HepG2 (cell line): ENCODE results near the gene GPATCH8. TPM values are rescaled to one million over a fixed set of nuclear protein-coding genes. Genes with fewer than 3 reads are reported as not detected.

Experiments
- CBFB ChIP-seq: sonication (generic); formaldehyde crosslinking; IDR thresholded peaks from 2 replicates; pipeline ENCODE4 v1.4.0; 2020; ENCODE audit warnings: missing genetic modification reagents
- ELF1 ChIP-seq: sonication (generic); formaldehyde crosslinking; IDR thresholded peaks from 2 replicates; pipeline ENCODE4 v1.4.0; 2020; ENCODE audit warnings: missing genetic modification reagents
- ELF3 ChIP-seq: IDR thresholded peaks from 2 replicates; pipeline ENCODE4 v1.6.1; 2016; ENCODE audit warnings: missing genetic modification reagents, missing compliant biosample characterization
- FOXM1 ChIP-seq: sonication (generic); formaldehyde crosslinking; IDR thresholded peaks from 2 replicates; pipeline ENCODE4 v1.5.0; 2020; ENCODE audit warnings: missing genetic modification reagents
- GATAD1 ChIP-seq: IDR thresholded peaks from 2 replicates; pipeline ENCODE4 v1.6.1; 2016; ENCODE audit warnings: missing genetic modification reagents, missing compliant biosample characterization
- HDAC1 ChIP-seq: sonication (generic); formaldehyde crosslinking; IDR thresholded peaks from 2 replicates; pipeline ENCODE4 v1.5.1; 2020; ENCODE audit warnings: mild to moderate bottlenecking, missing genetic modification reagents
- KDM2A ChIP-seq: sonication (generic); formaldehyde crosslinking; IDR thresholded peaks from 2 replicates; pipeline ENCODE4 v1.4.0; 2020; ENCODE audit warnings: low read depth, missing genetic modification reagents, borderline replicate concordance
- POLR2AphosphoS2 ChIP-seq: IDR thresholded peaks from 2 replicates; pipeline ENCODE4 v1.6.1; 2011; ENCODE audit warnings: low read depth, low read length, improper control_type of control experiment
- SNAI1 ChIP-seq: sonication (generic); formaldehyde crosslinking; IDR thresholded peaks from 2 replicates; pipeline ENCODE4 v1.5.0; 2020; ENCODE audit warnings: mild to moderate bottlenecking, missing genetic modification reagents, borderline replicate concordance
- TBX2 ChIP-seq: sonication (generic); formaldehyde crosslinking; IDR thresholded peaks from 2 replicates; pipeline ENCODE4 v1.5.0; 2020; ENCODE audit warnings: missing genetic modification reagents, mild to moderate bottlenecking, borderline replicate concordance
- YEATS4 ChIP-seq: sonication (generic); formaldehyde crosslinking; IDR thresholded peaks from 2 replicates; pipeline ENCODE4 v1.4.0; 2020; ENCODE audit warnings: missing genetic modification reagents, borderline replicate concordance
- ZBTB7B ChIP-seq: sonication (generic); formaldehyde crosslinking; IDR thresholded peaks from 2 replicates; pipeline ENCODE4 v1.4.0; 2020; ENCODE audit warnings: missing genetic modification reagents
- ZMAT3 ChIP-seq: sonication (generic); formaldehyde crosslinking; conservative IDR thresholded peaks from 2 replicates; pipeline ENCODE4 v1.7.0; 2021; ENCODE audit warnings: missing genetic modification reagents
- ZNF331 ChIP-seq: sonication (generic); formaldehyde crosslinking; IDR thresholded peaks from 2 replicates; pipeline ENCODE4 v1.4.0; 2020; ENCODE audit warnings: missing genetic modification reagents
- ZNF34 ChIP-seq: sonication (generic); formaldehyde crosslinking; IDR thresholded peaks from 2 replicates; pipeline ENCODE4 v1.4.0; 2020; ENCODE audit warnings: mild to moderate bottlenecking, missing genetic modification reagents, borderline replicate concordance
- ZNF547 ChIP-seq: sonication (generic); formaldehyde crosslinking; IDR thresholded peaks from 2 replicates; pipeline ENCODE4 v1.5.1; 2020; ENCODE audit warnings: mild to moderate bottlenecking, missing genetic modification reagents
- ZNF674 ChIP-seq: sonication (generic); formaldehyde crosslinking; IDR thresholded peaks from 2 replicates; pipeline ENCODE4 v1.5.0; 2020; ENCODE audit warnings: low read depth, mild to moderate bottlenecking, missing genetic modification reagents
- ZNF776 ChIP-seq: sonication (generic); formaldehyde crosslinking; IDR thresholded peaks from 2 replicates; pipeline ENCODE4 v1.4.0; 2020; ENCODE audit warnings: mild to moderate bottlenecking, missing genetic modification reagents
- ZNF878 ChIP-seq: sonication (generic); formaldehyde crosslinking; IDR thresholded peaks from 2 replicates; pipeline ENCODE4 v1.8.1; 2023; ENCODE audit warnings: mild to moderate bottlenecking, missing genetic modification reagents, moderate library complexity
- polyA plus RNA-seq, 8 experiments: library from polyadenylated mRNA; depleted of rRNA in 3 of 8; stranded (reverse) in 7 of 8; unstranded in 1 of 8; fragments of >200 nt; fragmentation: Illumina TruSeq in 4 of 8; extraction: Trizol in 4 of 8; gene quantifications; 2 replicates each; pipeline versions ENCODE4 v1.2.1 to v1.2.3, GENCODE V29; 2011 to 2016; ENCODE audit warnings: low read depth in 4 of 8, missing spikeins in 1 of 8, mixed read lengths in 1 of 8; ENCODE audit not compliant: insufficient read depth in 1 of 8
- total RNA-seq, 5 experiments: library from RNA; depleted of rRNA; stranded (reverse); fragments of >200 nt; fragmentation: Illumina TruSeq; extraction: Trizol; gene quantifications; 2 replicates each; pipeline ENCODE4 v1.2.3, GENCODE V29; 2016; ENCODE audit warnings: low read depth in 1 of 5
- TF ChIP-seq, protein P1 (sequence below): sonication (generic); formaldehyde crosslinking; IDR thresholded peaks from 2 replicates; pipeline ENCODE4 v1.4.0; 2020; ENCODE audit warnings: missing genetic modification reagents, borderline replicate concordance
- TF ChIP-seq, protein P2 (sequence below): sonication (generic); formaldehyde crosslinking; IDR thresholded peaks from 2 replicates; pipeline ENCODE4 v1.8.0; 2022; ENCODE audit warnings: low read depth, missing genetic modification reagents
- TF ChIP-seq, protein P3 (sequence below): sonication (generic); formaldehyde crosslinking; IDR thresholded peaks from 2 replicates; pipeline ENCODE4 v1.4.0; 2020; ENCODE audit warnings: missing genetic modification reagents
- TF ChIP-seq, protein P4 (sequence below): sonication (generic); formaldehyde crosslinking; IDR thresholded peaks from 2 replicates; pipeline ENCODE4 v1.4.0; 2020; ENCODE audit warnings: missing genetic modification reagents

GPATCH8 gene
- total and polyA plus RNA-seq, 2 of the 13 experiments (the other 11 are each of a cell fraction or from before 2014, with no cell fraction given), result 20.7 to 21.5 TPM

DNA sequence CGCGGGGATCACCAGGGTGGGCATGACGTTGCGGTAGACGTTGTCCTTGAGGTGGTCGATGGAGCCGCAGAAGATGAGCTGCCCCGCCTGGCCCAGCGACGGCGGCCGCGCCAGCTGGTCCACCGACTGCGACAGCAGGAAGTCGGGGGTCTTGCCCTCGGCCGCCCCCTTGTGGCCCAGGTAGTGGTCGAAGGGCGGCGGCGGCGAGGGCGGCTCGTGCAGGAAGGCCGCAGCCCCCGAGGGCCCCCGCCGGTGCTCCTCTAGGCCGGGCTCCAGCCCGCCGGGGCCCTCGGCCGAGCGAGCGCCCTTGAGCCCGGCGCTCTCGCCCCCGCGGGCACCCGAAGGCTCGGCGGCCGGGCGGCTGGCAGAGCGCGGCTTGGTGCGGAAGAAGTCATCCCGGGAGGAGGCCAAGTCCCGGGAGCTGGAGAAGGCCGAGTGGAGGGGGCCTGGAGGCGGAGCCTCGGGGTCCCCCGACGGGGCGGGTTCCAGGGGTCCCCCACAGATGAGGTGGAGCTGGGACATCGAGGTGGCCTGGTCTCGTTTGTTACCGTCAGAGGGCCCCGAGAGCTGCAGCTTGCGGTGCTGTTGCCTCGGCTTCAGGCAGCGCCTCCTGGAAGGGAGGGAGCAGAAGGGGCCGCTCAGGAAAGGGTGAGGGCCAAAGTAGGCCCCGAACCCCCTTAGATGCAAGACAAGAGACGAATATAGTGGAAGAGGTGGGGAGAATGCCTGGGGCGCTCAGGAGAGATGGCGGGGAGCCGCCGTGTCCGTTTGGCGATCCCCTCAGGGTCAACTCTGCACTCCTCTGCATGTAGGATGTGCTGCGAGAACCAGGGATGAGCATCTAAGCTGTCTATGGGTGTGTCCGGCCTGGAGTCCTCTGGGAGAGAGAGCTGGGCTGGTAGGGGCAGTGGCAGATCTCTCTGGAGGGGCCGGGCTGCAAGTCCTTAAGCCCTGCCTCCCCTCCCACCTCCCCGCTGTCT is 148.3 kb downstream of the GPATCH8 start (continued):
- TF ChIP-seq, protein P1, sequence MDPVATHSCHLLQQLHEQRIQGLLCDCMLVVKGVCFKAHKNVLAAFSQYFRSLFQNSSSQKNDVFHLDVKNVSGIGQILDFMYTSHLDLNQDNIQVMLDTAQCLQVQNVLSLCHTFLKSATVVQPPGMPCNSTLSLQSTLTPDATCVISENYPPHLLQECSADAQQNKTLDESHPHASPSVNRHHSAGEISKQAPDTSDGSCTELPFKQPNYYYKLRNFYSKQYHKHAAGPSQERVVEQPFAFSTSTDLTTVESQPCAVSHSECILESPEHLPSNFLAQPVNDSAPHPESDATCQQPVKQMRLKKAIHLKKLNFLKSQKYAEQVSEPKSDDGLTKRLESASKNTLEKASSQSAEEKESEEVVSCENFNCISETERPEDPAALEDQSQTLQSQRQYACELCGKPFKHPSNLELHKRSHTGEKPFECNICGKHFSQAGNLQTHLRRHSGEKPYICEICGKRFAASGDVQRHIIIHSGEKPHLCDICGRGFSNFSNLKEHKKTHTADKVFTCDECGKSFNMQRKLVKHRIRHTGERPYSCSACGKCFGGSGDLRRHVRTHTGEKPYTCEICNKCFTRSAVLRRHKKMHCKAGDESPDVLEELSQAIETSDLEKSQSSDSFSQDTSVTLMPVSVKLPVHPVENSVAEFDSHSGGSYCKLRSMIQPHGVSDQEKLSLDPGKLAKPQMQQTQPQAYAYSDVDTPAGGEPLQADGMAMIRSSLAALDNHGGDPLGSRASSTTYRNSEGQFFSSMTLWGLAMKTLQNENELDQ, result no peak
- TF ChIP-seq ZBTB7B (CRISPR knock-in tag), result peak; percentile 98
- TF ChIP-seq ZMAT3 (CRISPR knock-in tag), result no peak
- TF ChIP-seq ZNF34 (CRISPR knock-in tag), result no peak
- peak; percentile 76 for TF ChIP-seq ELF1 (CRISPR knock-in tag)
- TF ChIP-seq TBX2 (CRISPR knock-in tag), result peak; percentile 56
- no peak for TF ChIP-seq SNAI1 (CRISPR knock-in tag)
- peak; percentile 77; the same call in 1 of the 2 replicates for TF ChIP-seq ZNF776 (CRISPR knock-in tag)
- no peak for TF ChIP-seq ZNF878
- TF ChIP-seq KDM2A, result peak; percentile 72; the same call in 1 of the 2 replicates
- TF ChIP-seq, protein P2, sequence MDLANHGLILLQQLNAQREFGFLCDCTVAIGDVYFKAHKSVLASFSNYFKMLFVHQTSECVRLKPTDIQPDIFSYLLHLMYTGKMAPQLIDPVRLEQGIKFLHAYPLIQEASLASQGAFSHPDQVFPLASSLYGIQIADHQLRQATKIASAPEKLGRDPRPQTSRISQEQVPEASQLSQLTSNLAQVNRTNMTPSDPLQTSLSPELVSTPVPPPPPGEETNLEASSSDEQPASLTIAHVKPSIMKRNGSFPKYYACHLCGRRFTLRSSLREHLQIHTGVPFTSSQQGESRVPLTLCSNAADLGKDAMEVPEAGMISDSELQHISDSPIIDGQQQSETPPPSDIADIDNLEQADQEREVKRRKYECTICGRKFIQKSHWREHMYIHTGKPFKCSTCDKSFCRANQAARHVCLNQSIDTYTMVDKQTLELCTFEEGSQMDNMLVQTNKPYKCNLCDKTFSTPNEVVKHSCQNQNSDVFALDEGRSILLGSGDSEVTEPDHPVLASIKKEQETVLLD (CRISPR knock-in tag), result 0 out of 2 replicates have a peak, but pooled peaks have one; percentile 38
- TF ChIP-seq FOXM1 (CRISPR knock-in tag), result no peak
- peak; percentile 86 for TF ChIP-seq ELF3
- TF ChIP-seq ZNF331, result peak; percentile 59; the same call in 1 of the 2 replicates
- peak; percentile 55 for TF ChIP-seq HDAC1 (CRISPR knock-in tag)
- TF ChIP-seq ZNF547, result 0 out of 2 replicates have a peak, but pooled peaks have one; percentile 25
- TF ChIP-seq, protein P3, sequence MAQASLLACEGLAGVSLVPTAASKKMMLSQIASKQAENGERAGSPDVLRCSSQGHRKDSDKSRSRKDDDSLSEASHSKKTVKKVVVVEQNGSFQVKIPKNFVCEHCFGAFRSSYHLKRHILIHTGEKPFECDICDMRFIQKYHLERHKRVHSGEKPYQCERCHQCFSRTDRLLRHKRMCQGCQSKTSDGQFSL (CRISPR knock-in tag), result 0 out of 2 replicates have a peak, but pooled peaks have one; percentile 18
- TF ChIP-seq ZNF674 (CRISPR knock-in tag), result peak; percentile 63; the same call in 1 of the 2 replicates
- TF ChIP-seq, protein P4, sequence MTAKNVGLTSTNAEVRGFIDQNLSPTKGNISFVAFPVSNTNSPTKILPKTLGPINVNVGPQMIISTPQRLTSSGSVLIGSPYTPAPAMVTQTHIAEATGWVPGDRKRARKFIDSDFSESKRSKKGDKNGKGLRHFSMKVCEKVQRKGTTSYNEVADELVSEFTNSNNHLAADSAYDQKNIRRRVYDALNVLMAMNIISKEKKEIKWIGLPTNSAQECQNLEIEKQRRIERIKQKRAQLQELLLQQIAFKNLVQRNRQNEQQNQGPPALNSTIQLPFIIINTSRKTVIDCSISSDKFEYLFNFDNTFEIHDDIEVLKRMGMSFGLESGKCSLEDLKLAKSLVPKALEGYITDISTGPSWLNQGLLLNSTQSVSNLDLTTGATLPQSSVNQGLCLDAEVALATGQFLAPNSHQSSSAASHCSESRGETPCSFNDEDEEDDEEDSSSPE (CRISPR knock-in tag), result peak; percentile 49; the same call in 1 of the 2 replicates
- TF ChIP-seq CBFB, result no peak
- TF ChIP-seq YEATS4 (CRISPR knock-in tag), result peak; percentile 76; the same call in 1 of the 2 replicates
- TF ChIP-seq POLR2AphosphoS2, result no peak
- TF ChIP-seq GATAD1, result 0 out of 2 replicates have a peak, but pooled peaks have one; percentile 15
